Measurements from ENCODE around the gene RHCG.

GRCh38 chr15:89526601-89527441, 30.4 kb upstream of the RHCG start:
- TF ChIP-seq EZH2 (IDR thresholded peaks at IDR 0.05; ENCODE audit: borderline replicate concordance, low read length), result no peak
- no peak for TF ChIP-seq CTCF (conservative IDR thresholded peaks at IDR 0.05 in 1 of 2, IDR thresholded peaks at IDR 0.05 in 1 of 2; ENCODE audit: extremely low read depth in 1 of 2, insufficient read depth in 1 of 2, low read depth in 1 of 2, low read length in 2 of 2)

Data from mammary epithelial cell (primary cell).